GM19455 (cell line): ENCODE measurements around the gene ALG11.

Source experiments
- ATAC-seq: cut with Tn5 transposase; IDR thresholded peaks from one replicate; pipeline ENCODE4 v1.9.1; 2021; ENCODE audit not compliant: unreplicated experiment

ALG11 gene

DNA sequence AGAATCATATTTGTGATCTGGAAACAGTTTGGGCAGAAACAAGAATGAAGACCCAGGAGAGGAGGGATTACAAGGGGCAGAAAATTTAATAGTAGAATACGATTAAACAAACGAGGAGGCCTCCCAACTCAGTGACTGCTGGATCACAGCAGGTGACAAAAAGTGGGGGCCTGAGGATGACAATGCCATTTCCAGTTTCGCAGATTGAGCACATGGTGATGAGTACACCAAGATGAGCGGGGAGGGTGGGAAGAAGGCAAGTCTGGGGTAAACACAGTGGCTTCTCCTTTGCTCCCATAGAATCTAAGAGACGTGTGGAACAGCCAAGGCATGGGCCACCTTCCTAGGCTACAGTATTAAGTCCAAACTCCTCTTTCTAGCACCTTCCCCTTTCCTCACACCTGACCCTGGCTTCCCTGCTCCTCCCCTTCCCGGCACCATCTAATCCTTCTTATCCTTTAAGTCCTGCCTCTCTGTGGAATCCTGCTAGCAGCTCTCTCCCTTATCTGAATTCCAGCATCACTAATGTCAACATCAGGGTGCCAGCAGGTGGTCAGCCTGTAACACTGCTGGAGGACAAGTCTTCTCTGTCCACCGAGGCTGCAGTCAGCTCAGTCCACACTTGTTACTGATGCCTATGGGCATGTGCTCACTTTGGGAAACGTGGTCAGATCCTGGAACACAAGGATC lies 14.4 kb upstream of the ALG11 start:
- no peak for ATAC-seq

- no peak for ATAC-seq
Measured at GRCh38 chr13:51998723-51999509, 13.3 kb upstream of the ALG11 start.

DNA sequence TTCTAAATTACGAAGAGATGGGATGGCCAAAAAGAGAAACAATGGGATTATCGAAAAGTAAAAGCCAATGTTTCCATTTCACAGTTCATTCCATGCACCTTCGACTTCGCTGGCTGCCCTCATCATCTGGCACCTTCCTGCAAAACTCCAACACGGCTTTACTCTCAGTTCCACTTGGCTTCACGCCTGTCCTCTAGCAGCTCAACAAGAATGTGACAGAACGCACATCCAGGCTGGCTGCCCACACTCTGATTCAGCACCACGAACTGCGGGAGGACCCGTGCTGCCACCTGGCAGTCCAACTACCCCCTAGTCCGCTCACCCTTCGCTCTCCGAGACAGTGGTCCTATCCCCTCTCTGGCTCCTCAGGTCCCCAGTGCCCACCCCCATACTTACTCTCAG lies 12.7 kb upstream of the ALG11 start:
- ATAC-seq: no peak

GRCh38 chr13:51999921-52000320 lies 12.3 kb upstream of the ALG11 start:
- ATAC-seq: no peak

DNA sequence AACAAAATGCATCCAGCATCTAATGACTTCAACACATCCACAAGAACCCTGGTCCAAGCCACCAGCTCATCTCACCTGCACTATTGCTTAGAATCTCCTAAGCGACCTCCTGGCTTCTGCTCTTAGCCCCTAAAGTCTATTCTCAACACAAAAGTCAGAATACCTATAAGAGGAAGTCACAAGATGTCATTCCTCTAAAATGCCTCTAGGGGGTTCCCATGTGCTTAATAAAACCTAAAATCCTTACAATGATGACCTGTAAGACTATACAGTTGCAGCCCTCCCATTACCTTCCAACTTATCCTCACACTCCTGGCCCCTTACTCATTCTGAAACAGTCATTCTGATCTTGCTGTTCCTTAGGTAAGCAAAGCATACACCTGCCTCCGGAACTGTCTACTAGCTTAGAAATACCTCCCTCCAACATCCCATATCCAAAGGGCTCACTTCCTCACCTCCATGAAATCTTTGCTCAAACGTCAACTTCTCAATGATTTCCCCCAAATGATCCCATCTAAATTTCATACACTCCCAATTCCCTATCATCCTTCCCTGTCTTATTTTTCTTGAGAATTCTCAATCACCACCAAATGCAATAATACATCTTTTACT lies 11.0 kb upstream of the ALG11 start:
- ATAC-seq: peak; percentile 85

GRCh38 chr13:52002361-52002760 lies 9.8 kb upstream of the ALG11 start:
- ATAC-seq: no peak

- ATAC-seq: no peak
Measured at GRCh38 chr13:52003541-52003940, 8.7 kb upstream of the ALG11 start.

DNA sequence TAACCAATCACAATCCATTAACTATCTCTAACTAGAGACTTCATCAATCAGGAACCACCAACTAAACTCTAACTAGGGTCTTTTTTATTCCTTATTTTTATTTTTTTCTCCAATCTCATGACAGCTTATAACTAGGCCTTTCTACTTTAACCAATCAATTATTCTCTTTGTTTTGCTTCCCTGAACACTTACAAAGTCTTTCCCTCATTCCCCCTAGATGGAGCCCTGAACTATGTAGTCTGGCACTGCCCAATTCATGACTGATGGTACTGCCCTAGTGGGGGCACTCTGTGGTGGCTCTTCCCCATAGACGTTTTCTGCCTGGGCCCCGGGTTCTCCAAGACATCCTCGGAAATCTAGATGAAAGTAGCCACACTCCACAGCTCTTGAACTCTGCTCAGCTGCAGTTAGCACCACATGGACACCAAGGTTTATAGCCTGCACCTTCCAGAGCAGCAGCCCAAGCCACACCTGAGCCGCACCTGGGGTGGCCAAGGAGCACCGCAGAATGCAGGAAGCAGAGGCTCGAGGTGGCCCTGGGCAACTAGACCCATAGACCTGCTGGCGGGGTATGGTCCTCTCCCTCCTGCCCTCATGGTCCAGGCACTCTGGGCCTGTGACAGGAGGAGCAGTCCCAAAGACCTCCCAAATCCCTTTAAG lies 7.6 kb upstream of the ALG11 start:
- ATAC-seq: no peak

GRCh38 chr13:52005841-52006522 lies 6.2 kb upstream of the ALG11 start:
- no peak for ATAC-seq

DNA sequence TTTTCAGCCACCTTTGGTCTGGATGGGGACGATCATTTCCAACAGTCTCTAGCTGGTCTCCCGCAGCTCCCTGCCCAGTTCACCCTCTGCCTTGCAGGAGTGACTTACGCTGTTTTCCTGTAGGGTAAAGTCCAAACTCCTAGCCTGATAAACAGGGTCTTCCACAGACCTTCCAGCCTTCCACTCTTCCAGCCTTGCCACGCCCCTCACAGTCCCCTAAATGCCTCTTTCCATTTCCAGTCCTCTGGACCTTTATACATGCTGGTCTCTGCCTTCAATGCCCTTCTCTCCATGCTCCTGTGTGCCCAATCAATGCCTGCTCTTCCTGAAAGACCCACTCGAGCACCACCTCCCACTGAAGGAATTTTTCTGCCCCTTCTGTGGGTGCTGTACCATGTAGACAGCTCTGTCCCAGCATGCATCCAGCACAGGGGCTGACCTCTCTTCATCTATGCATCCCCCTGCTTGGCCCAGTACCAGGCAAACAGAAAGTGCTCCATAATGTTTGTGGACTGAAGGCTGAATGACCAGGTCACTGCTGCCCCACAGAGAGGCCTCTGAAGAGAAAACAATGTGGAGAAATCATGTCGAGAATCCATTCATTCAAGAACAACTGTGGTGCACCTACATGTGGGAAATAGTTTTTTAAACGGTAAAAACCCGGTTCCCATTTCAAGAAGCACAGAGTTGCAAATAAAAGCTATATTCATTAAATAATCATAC lies 5.5 kb upstream of the ALG11 start:
- ATAC-seq: no peak

- no peak for ATAC-seq
Measured at GRCh38 chr13:52009946-52010345, 2.3 kb upstream of the ALG11 start.

DNA sequence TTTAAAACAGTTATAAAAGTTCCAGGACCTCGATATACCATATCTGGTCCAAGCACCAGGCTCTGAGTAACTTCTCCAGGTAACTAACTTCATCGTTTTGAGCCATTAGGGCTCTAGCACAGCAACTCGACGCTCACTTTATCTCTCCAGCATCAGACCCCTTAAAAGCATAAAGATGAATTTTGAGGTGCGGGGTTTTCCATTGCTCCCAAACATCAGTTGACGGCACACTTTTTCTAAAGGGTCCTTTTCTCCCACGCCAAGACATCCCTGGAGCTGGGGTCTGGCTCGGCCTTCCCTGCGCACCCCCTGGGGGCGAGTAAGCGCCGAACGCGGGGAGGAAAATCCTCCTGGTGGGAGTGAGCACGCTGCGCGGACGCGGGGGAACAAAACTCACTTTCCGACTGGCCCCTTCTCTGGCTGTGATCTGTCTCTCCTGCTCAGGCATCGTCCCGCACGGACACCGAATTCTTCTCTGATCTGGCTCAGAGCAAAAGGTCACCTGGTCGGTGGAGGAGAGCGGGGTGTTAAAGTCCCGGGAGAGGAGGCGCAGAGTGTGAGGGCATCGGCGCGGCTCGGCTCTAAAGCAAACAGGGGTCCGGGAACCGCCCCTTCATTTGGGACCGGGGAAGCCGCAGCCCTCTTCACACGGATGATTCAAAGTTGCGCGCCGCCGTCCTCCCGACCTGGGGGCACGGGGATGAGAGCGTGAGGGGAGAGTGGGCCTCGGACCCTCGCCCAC lies 1.1 kb upstream of the ALG11 start, which contains the start of gene ATP7B:
TSS of gene ATP7B (minus strand) at position 561 of the 742 bp plus-strand sequence. CDS start at position 448, 113 bp downstream.
- peak; percentile 13 for ATAC-seq

DNA sequence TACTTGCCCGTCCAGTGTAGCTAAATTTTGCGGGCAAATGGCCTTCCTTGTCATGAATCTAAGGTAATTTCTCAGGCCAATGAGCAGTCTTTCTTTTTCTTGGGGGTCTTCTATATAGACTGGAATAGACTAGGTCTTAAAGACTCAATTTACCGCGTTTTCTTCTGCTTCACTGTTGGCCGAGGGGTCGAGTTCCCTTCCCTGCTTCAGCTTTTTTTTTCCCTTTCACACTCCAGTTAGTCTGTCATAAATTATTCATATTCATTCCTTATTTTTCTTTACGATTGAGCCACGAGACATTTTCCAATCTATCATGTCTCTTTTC lies 276 bp downstream of the ALG11 start:
- ATAC-seq: no peak

DNA sequence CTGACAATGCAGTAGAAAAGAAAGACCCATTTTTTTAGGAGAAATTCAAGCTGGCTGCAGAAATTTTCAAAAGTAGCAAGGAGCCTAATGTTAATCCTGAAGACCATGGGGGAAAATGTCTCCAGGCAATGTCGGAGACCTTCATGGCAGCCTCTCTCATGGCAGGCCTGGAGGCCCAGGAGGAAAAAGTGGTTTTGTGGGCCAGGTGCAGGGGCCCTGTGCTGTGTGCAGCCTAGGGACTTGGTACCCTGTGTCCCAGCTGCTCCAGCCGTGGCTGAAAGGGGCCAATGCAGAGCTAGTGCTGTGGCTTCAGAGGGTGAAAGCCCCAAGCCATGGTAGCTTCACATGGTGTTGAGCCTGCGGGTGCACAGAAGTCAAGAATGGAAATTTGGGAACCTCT lies 4.1 kb downstream of the ALG11 start:
- ATAC-seq: no peak

DNA sequence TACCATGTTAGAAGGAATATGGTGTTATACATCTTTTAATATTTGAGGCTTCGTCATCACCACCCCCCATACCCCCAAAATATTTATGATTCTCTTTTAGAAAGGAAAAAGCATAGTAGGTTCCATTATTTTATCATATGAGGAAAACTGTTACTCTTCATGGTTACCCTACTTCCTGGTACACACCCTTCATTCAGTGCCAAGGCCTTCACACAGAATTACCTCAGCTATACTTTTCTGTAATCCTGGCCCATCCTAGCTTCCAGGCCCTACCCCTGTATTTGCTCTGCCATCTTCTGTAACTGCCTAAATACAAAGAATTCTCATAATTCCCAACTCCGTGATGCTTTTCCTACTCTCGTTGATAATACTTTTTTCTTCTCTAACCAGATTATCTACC lies 8.0 kb downstream of the ALG11 start:
- ATAC-seq: no peak

DNA sequence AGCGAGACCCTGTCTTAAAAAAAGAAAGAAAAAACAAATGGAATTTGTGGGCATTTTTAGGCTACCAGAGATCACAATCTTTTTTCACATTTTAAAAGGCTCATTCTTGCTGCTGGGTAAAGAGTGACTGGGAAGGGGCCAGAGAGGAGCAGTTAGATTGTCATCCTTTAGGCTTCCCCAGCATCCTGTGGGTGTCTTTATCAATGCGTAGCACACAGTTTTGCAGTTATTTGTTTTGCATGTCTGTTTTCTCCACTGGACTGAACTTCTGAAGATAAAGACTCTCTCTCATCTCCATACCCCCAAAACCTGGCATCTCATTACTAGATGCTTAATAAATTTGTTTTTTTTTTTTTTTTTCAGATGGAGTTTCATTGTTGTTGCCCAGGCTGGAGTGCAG lies 10.2 kb downstream of the ALG11 start:
- ATAC-seq: no peak

DNA sequence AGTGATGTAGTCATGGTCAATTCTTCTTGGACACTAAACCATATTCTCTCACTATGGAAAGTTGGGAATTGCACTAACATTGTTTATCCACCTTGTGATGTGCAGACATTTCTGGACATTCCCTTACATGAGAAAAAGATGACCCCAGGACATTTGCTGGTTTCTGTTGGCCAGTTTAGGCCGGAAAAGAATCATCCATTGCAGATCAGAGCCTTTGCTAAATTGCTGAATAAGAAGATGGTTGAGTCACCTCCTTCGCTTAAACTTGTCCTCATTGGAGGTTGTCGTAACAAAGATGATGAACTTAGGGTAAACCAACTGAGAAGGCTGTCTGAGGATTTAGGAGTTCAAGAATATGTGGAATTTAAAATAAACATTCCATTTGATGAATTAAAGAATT lies 12.3 kb downstream of the ALG11 start, which contains the start of gene UTP14C:
TSS of gene UTP14C (plus strand) at position 211 of the 400 bp plus-strand sequence. CDS start 4,114 bp downstream, outside the sequence.
- ATAC-seq: no peak

DNA sequence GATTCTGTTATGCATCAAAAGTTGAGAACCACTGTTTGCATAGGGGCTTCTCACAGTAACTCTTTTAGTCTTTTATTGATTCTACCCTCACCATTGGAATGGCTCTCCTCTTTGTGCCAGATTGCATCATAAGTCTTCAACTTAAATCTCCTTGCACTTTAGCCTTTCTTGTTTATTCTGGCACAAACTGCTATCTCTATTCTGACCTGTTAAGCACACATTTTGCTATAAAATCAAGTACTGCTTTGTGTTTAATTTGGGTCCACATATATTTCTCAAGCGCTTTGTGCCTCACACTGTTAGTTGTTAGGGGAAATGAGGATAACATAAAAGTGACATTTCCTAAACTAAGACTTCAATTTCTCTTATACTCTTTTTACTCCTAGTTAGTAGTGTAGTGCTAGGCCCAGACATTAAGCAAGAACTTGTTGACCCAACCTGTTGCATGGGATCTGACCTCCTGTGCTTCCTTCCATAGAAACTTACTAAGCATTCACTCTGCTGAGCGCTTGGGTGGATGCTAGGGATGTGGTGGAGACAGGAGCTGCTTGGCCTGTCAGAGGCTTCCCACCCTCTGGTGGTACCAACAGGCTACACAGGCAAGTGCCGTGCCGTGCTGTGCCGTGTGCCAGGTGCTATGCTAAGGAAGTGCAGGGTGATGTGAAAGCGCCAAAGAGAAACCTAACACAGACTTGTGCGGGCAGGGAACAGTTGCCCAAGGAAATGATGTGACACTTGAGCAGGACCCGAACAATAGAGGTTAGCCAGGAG lies 13.5 kb downstream of the ALG11 start:
- no peak for ATAC-seq

- no peak for ATAC-seq
Measured at GRCh38 chr13:52026246-52026626, 14.0 kb downstream of the ALG11 start.
